Progenitor cell of endocrine pancreas (in vitro differentiated cells): ENCODE results near the gene KCNN4. TPM values are rescaled to one million over a fixed set of nuclear protein-coding genes. Genes with fewer than 3 reads are reported as not detected.

Experiments
- DNase-seq: peaks from one replicate; pipeline ENCODE4 v3.0.0; 2021; ENCODE audit warnings: low spot score; ENCODE audit not compliant: unreplicated experiment
- H3K27ac Mint-ChIP-seq: 2 replicates; pipeline ENCODE4 v1.8.0; 2021; ENCODE audit warnings: mild to moderate bottlenecking, moderate library complexity, mixed read lengths
- H3K27me3 Mint-ChIP-seq: 2 replicates; pipeline ENCODE4 v1.8.0; 2021; ENCODE audit warnings: mixed read lengths
- H3K36me3 Mint-ChIP-seq: 2 replicates; pipeline ENCODE4 v1.8.0; 2022; ENCODE audit warnings: mixed read lengths; ENCODE audit not compliant: insufficient read depth
- H3K4me1 Mint-ChIP-seq: 2 replicates; pipeline ENCODE4 v1.8.0; 2021; ENCODE audit warnings: low read depth, mixed read lengths
- H3K4me3 Mint-ChIP-seq: 2 replicates; pipeline ENCODE4 v1.8.0; 2021; ENCODE audit warnings: low read depth, mild to moderate bottlenecking, moderate library complexity, mixed read lengths
- H3K9me3 Mint-ChIP-seq: 2 replicates; pipeline ENCODE4 v1.8.0; 2021; ENCODE audit warnings: low read depth, mixed read lengths
- CTCF ChIP-seq: fragments of 200-600 bp; sonication (generic); IDR thresholded peaks from one replicate; pipeline ENCODE4 v1.5.0; 2021; ENCODE audit warnings: antibody characterized with exemption, mild to moderate bottlenecking; ENCODE audit not compliant: unreplicated experiment
- total RNA-seq: library from RNA; stranded (reverse); gene quantifications from 2 replicates; pipeline ENCODE4 v1.2.1, GENCODE V29; 2021

Gene KCNN4
- total RNA-seq, 1 donor from 2014 or later, result 0.34 TPM

- TF ChIP-seq CTCF, result no peak
- Mint-ChIP-seq H3K4me3 (no peak overlapping the region), H3K36me3 (no peaks in the 10 kb centered on the region), H3K4me1 (peaks cover 9% of the 10 kb centered on the region), H3K27ac (no peak overlapping the region), H3K9me3 (no peaks in the 10 kb centered on the region), H3K27me3 (peaks cover 58% of the 10 kb centered on the region)
- DNase-seq, result no peak
Observed at GRCh38 chr19:43781630-43782310, 997 bp upstream of the KCNN4 start.

GRCh38 chr19:43779820-43780219 lies 953 bp downstream of the KCNN4 start:
- no peak for DNase-seq
- Mint-ChIP-seq H3K9me3 (no peaks in the 10 kb centered on the region), H3K27ac (no peak overlapping the region), H3K4me1 (peaks cover 14% of the 10 kb centered on the region), H3K27me3 (peaks cover 69% of the 10 kb centered on the region), H3K36me3 (no peaks in the 10 kb centered on the region), H3K4me3 (no peak overlapping the region)
- no peak for TF ChIP-seq CTCF

- peaks cover 16% of the 10 kb centered on the region for H3K4me1 Mint-ChIP-seq
- H3K36me3 Mint-ChIP-seq, result no peaks in the 10 kb centered on the region
- H3K27me3 Mint-ChIP-seq, result peaks cover 70% of the 10 kb centered on the region
- H3K9me3 Mint-ChIP-seq, result no peaks in the 10 kb centered on the region
- TF ChIP-seq CTCF, result no peak
- H3K27ac Mint-ChIP-seq, result no peak overlapping the region
- no peak for DNase-seq
- H3K4me3 Mint-ChIP-seq, result no peak overlapping the region
Observed at GRCh38 chr19:43779147-43779819, 1.5 kb downstream of the KCNN4 start.

GRCh38 chr19:43778651-43779050 lies 2.1 kb downstream of the KCNN4 start:
- DNase-seq, result no peak
- Mint-ChIP-seq H3K36me3 (no peaks in the 10 kb centered on the region), H3K4me3 (no peak overlapping the region), H3K27ac (no peak overlapping the region), H3K9me3 (no peaks in the 10 kb centered on the region), H3K4me1 (peaks cover 17% of the 10 kb centered on the region), H3K27me3 (peaks cover 69% of the 10 kb centered on the region)
- TF ChIP-seq CTCF, result no peak

GRCh38 chr19:43777163-43777695 lies 3.5 kb downstream of the KCNN4 start:
- Mint-ChIP-seq H3K9me3 (no peaks in the 10 kb centered on the region), H3K36me3 (no peaks in the 10 kb centered on the region), H3K27me3 (peaks cover 72% of the 10 kb centered on the region), H3K4me3 (no peak overlapping the region), H3K27ac (no peak overlapping the region), H3K4me1 (peaks cover 18% of the 10 kb centered on the region)
- DNase-seq, result no peak
- TF ChIP-seq CTCF, result no peak
